ENCODE results near the gene PRPF19.

GRCh38 chr11:60852982-60853950 lies 53.1 kb downstream of the PRPF19 start:
- TF ChIP-seq CTCF (conservative IDR thresholded peaks at IDR 0.05; ENCODE audit: low read depth, low read length), result no peak
- TF ChIP-seq CEBPB (IDR thresholded peaks at IDR 0.05; ENCODE audit: low read depth, low read length), result no peak
- no peak for TF ChIP-seq MXI1 (IDR thresholded peaks at IDR 0.05; ENCODE audit: borderline replicate concordance, low read depth, low read length)
- TF ChIP-seq BHLHE40 (IDR thresholded peaks at IDR 0.05; ENCODE audit: low read depth, low read length), result no peak
- TF ChIP-seq MAZ (IDR thresholded peaks at IDR 0.05; ENCODE audit: borderline replicate concordance, low read depth, low read length), result no peak
- TF ChIP-seq SMC3 (IDR thresholded peaks at IDR 0.05; ENCODE audit: low read depth, low read length), result no peak
- TF ChIP-seq FOS (IDR thresholded peaks at IDR 0.05; ENCODE audit: low read depth, low read length), result no peak
- TF ChIP-seq POLR2A (IDR thresholded peaks at IDR 0.05; ENCODE audit: low read depth, low read length), result no peak
- TF ChIP-seq MAFK (IDR thresholded peaks at IDR 0.05; ENCODE audit: low read depth, low read length), result no peak
- TF ChIP-seq, protein P1, sequence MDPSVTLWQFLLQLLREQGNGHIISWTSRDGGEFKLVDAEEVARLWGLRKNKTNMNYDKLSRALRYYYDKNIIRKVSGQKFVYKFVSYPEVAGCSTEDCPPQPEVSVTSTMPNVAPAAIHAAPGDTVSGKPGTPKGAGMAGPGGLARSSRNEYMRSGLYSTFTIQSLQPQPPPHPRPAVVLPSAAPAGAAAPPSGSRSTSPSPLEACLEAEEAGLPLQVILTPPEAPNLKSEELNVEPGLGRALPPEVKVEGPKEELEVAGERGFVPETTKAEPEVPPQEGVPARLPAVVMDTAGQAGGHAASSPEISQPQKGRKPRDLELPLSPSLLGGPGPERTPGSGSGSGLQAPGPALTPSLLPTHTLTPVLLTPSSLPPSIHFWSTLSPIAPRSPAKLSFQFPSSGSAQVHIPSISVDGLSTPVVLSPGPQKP (IDR thresholded peaks at IDR 0.05; ENCODE audit: borderline replicate concordance, low read depth, low read length), result no peak
